ENCODE data around the gene RAD21L1.

The RAD21L1 gene

GRCh38 chr20:1206366-1207148, 19.3 kb upstream of the RAD21L1 start:
- WGBS, 2 donors (ENCODE audit: extremely low coverage in 2 of 2, insufficient read length in 2 of 2, insufficient replicate concordance in 1 of 2) = no CpG with 5 or more reads among the region's 19 CpGs
- H2AK5ac ChIP-seq (ENCODE audit: low read depth, low read length) = no peak overlapping the region

GRCh38 chr20:1207293-1207878, 18.5 kb upstream of the RAD21L1 start:
- no CpG with 5 or more reads among the region's 3 CpGs for whole genome bisulfite sequencing, 2 donors (ENCODE audit: extremely low coverage in 2 of 2, insufficient read length in 2 of 2, insufficient replicate concordance in 1 of 2)
- H4K91ac ChIP-seq (ENCODE audit: low read depth, low read length, poor library complexity) = no peak overlapping the region
- H3K4me1 ChIP-seq (ENCODE audit: control insufficient read depth in 2 of 2, insufficient read depth in 1 of 2, low read depth in 1 of 2, low read length in 2 of 2) = no peaks in the 10 kb centered on the region
- H3K18ac ChIP-seq (ENCODE audit: low read length) = no peak overlapping the region
- H2BK15ac ChIP-seq (ENCODE audit: low read length) = no peak overlapping the region
- no peak overlapping the region for H2BK120ac ChIP-seq (ENCODE audit: low read depth, low read length)
- no peak for DNase-seq (ENCODE audit: low spot score)
- no peak overlapping the region for H3K4me3 ChIP-seq (ENCODE audit: low read length in 2 of 2)
- no peak overlapping the region for H3K23ac ChIP-seq (ENCODE audit: low read depth, low read length, poor library complexity)
- no peak overlapping the region for H2AFZ ChIP-seq (ENCODE audit: low read length)
- H3K27me3 ChIP-seq (ENCODE audit: control insufficient read depth in 3 of 3, insufficient read depth in 3 of 3, low read depth in 1 of 3, low read length in 3 of 3) = peaks cover 0 to 36% (median 0%) of the 10 kb centered on the region in 3 experiments
- H3K36me3 ChIP-seq (replicated peaks in 1 of 2; ENCODE audit: control insufficient read depth in 2 of 2, insufficient read depth in 2 of 2, low read length in 2 of 2) = no peaks in the 10 kb centered on the region
- no peak overlapping the region for H4K8ac ChIP-seq (ENCODE audit: low read depth, low read length)
- H2BK5ac ChIP-seq (ENCODE audit: low read length) = no peak overlapping the region
- H3K14ac ChIP-seq (ENCODE audit: low read length) = no peak overlapping the region
- H3K4me2 ChIP-seq (ENCODE audit: insufficient read depth, low read length, poor library complexity, severe bottlenecking) = no peak overlapping the region
- H2AK5ac ChIP-seq (ENCODE audit: low read depth, low read length) = no peak overlapping the region
- H3K27ac ChIP-seq (replicated peaks; ENCODE audit: low read length) = no peak overlapping the region
- no peak overlapping the region for H3K9ac ChIP-seq (ENCODE audit: low read depth, low read length, poor library complexity)
- H3K9me3 ChIP-seq (replicated peaks in 1 of 2; ENCODE audit: control insufficient read depth in 2 of 2, insufficient read depth in 1 of 2, low read depth in 1 of 2, low read length in 2 of 2) = no peaks in the 10 kb centered on the region
- H3K79me1 ChIP-seq (ENCODE audit: low read depth, low read length) = no peaks in the 10 kb centered on the region
- no peak overlapping the region for H3K4ac ChIP-seq (ENCODE audit: low read length)
- no peak overlapping the region for H2BK12ac ChIP-seq (ENCODE audit: low read length)

More at GRCh38 chr20:1206366-1207148, 19.3 kb upstream of the RAD21L1 start:
- H3K79me1 ChIP-seq (ENCODE audit: low read depth, low read length) = no peaks in the 10 kb centered on the region
- no peaks in the 10 kb centered on the region for H3K4me1 ChIP-seq (ENCODE audit: control insufficient read depth in 2 of 2, insufficient read depth in 1 of 2, low read depth in 1 of 2, low read length in 2 of 2)
- no peak overlapping the region for H3K9ac ChIP-seq (ENCODE audit: low read depth, low read length, poor library complexity)
- H3K9me3 ChIP-seq (replicated peaks in 1 of 2; ENCODE audit: control insufficient read depth in 2 of 2, insufficient read depth in 1 of 2, low read depth in 1 of 2, low read length in 2 of 2) = no peaks in the 10 kb centered on the region
- no peak overlapping the region for H4K8ac ChIP-seq (ENCODE audit: low read depth, low read length)
- no peak for DNase-seq (ENCODE audit: low spot score)
- H3K4me2 ChIP-seq (ENCODE audit: insufficient read depth, low read length, poor library complexity, severe bottlenecking) = no peak overlapping the region
- H4K91ac ChIP-seq (ENCODE audit: low read depth, low read length, poor library complexity) = no peak overlapping the region
- no peak overlapping the region for H3K4me3 ChIP-seq (ENCODE audit: low read length in 2 of 2)
- no peak overlapping the region for H3K14ac ChIP-seq (ENCODE audit: low read length)
- peaks cover 0 to 32% (median 0%) of the 10 kb centered on the region in 3 experiments for H3K27me3 ChIP-seq (ENCODE audit: control insufficient read depth in 3 of 3, insufficient read depth in 3 of 3, low read depth in 1 of 3, low read length in 3 of 3)
- H2BK5ac ChIP-seq (ENCODE audit: low read length) = no peak overlapping the region
- no peaks in the 10 kb centered on the region for H3K36me3 ChIP-seq (replicated peaks in 1 of 2; ENCODE audit: control insufficient read depth in 2 of 2, insufficient read depth in 2 of 2, low read length in 2 of 2)
- no peak overlapping the region for H3K4ac ChIP-seq (ENCODE audit: low read length)
- no peak overlapping the region for H2BK120ac ChIP-seq (ENCODE audit: low read depth, low read length)
- H3K18ac ChIP-seq (ENCODE audit: low read length) = no peak overlapping the region
- H2BK15ac ChIP-seq (ENCODE audit: low read length) = no peak overlapping the region
- H2BK12ac ChIP-seq (ENCODE audit: low read length) = no peak overlapping the region
- no peak overlapping the region for H3K23ac ChIP-seq (ENCODE audit: low read depth, low read length, poor library complexity)
- no peak overlapping the region for H2AFZ ChIP-seq (ENCODE audit: low read length)
- no peak overlapping the region for H3K27ac ChIP-seq (replicated peaks; ENCODE audit: low read length)

- no peak overlapping the region for H2AFZ ChIP-seq (ENCODE audit: low read length)
- no peak overlapping the region for H3K4me3 ChIP-seq (ENCODE audit: low read length in 2 of 2)
- no peak overlapping the region for H3K4ac ChIP-seq (ENCODE audit: low read length)
- no peaks in the 10 kb centered on the region for H3K79me1 ChIP-seq (ENCODE audit: low read depth, low read length)
- H3K9me3 ChIP-seq (replicated peaks in 1 of 2; ENCODE audit: control insufficient read depth in 2 of 2, insufficient read depth in 1 of 2, low read depth in 1 of 2, low read length in 2 of 2) = no peaks in the 10 kb centered on the region
- H3K9ac ChIP-seq (ENCODE audit: low read depth, low read length, poor library complexity) = no peak overlapping the region
- H2BK12ac ChIP-seq (ENCODE audit: low read length) = no peak overlapping the region
- H2BK5ac ChIP-seq (ENCODE audit: low read length) = no peak overlapping the region
- H3K36me3 ChIP-seq (replicated peaks in 1 of 2; ENCODE audit: control insufficient read depth in 2 of 2, insufficient read depth in 2 of 2, low read length in 2 of 2) = no peaks in the 10 kb centered on the region
- H3K4me2 ChIP-seq (ENCODE audit: insufficient read depth, low read length, poor library complexity, severe bottlenecking) = no peak overlapping the region
- H3K14ac ChIP-seq (ENCODE audit: low read length) = no peak overlapping the region
- H3K4me1 ChIP-seq (ENCODE audit: control insufficient read depth in 2 of 2, insufficient read depth in 1 of 2, low read depth in 1 of 2, low read length in 2 of 2) = no peaks in the 10 kb centered on the region
- no peak overlapping the region for H3K23ac ChIP-seq (ENCODE audit: low read depth, low read length, poor library complexity)
- no peak for DNase-seq (ENCODE audit: low spot score)
- no peak overlapping the region for H3K27ac ChIP-seq (replicated peaks; ENCODE audit: low read length)
- no peak overlapping the region for H2AK5ac ChIP-seq (ENCODE audit: low read depth, low read length)
- peaks cover 0 to 53% (median 2%) of the 10 kb centered on the region in 3 experiments for H3K27me3 ChIP-seq (ENCODE audit: control insufficient read depth in 3 of 3, insufficient read depth in 3 of 3, low read depth in 1 of 3, low read length in 3 of 3)
- no peak overlapping the region for H2BK15ac ChIP-seq (ENCODE audit: low read length)
- no peak overlapping the region for H4K91ac ChIP-seq (ENCODE audit: low read depth, low read length, poor library complexity)
- H3K18ac ChIP-seq (ENCODE audit: low read length) = no peak overlapping the region
- H2BK120ac ChIP-seq (ENCODE audit: low read depth, low read length) = no peak overlapping the region
- WGBS, 2 donors (ENCODE audit: extremely low coverage in 2 of 2, insufficient read length in 2 of 2, insufficient replicate concordance in 1 of 2) = no CpG with 5 or more reads among the region's 5 CpGs
- no peak overlapping the region for H4K8ac ChIP-seq (ENCODE audit: low read depth, low read length)
Observed at GRCh38 chr20:1209447-1210387, 16.1 kb upstream of the RAD21L1 start.

Data from neuronal stem cell (in vitro differentiated cells).